Smooth muscle cell (in vitro differentiated cells): ENCODE measurements around the gene SLC39A11. TPM values are rescaled to one million over a fixed set of nuclear protein-coding genes. Genes with fewer than 3 reads are reported as not detected.

Experiments
- DNase-seq: peaks from one replicate; lab custom pipeline; 2025; ENCODE audit not compliant: unreplicated experiment; lab: John Stamatoyannopoulos, UW
- H2AFZ ChIP-seq: fragments of 200-600 bp; sonication (generic); 2 replicates; pipeline ENCODE4 v1.6.0; 2016; ENCODE audit warnings: antibody characterized with exemption, low read depth, mild to moderate bottlenecking
- H3F3A ChIP-seq: fragments of 200-600 bp; sonication (generic); 2 replicates; pipeline ENCODE4 v1.6.0; 2017; ENCODE audit warnings: antibody characterized with exemption, low read depth
- H3K27ac ChIP-seq: fragments of 200-600 bp; sonication (generic); 2 replicates; pipeline ENCODE4 v1.5.1; 2016; ENCODE audit warnings: low read depth, mild to moderate bottlenecking
- H3K27me3 ChIP-seq: fragments of 200-600 bp; sonication (generic); 2 replicates; pipeline ENCODE4 v1.6.1; 2016; ENCODE audit warnings: low read depth, mild to moderate bottlenecking
- H3K36me3 ChIP-seq: fragments of 200-600 bp; sonication (generic); 2 replicates; pipeline ENCODE4 v1.5.1; 2016; ENCODE audit warnings: low read depth
- H3K4me1 ChIP-seq: fragments of 200-600 bp; sonication (generic); 2 replicates; pipeline ENCODE4 v1.5.1; 2016; ENCODE audit warnings: low read depth
- H3K4me2 ChIP-seq: fragments of 200-600 bp; sonication (generic); 2 replicates; pipeline ENCODE4 v1.6.0; 2016; ENCODE audit warnings: mild to moderate bottlenecking
- H3K4me3 ChIP-seq: fragments of 200-600 bp; sonication (generic); 2 replicates; pipeline ENCODE4 v1.5.1; 2016; ENCODE audit warnings: mild to moderate bottlenecking
- H3K79me2 ChIP-seq: fragments of 200-600 bp; sonication (generic); 2 replicates; pipeline ENCODE4 v1.6.0; 2016; ENCODE audit warnings: low read depth, mild to moderate bottlenecking
- H3K9ac ChIP-seq: fragments of 200-600 bp; sonication (generic); 2 replicates; pipeline ENCODE4 v1.6.0; 2016; ENCODE audit warnings: low read depth
- H3K9me3 ChIP-seq: fragments of 200-600 bp; sonication (generic); replicated peaks from 2 replicates; pipeline ENCODE4 v1.5.1; 2016; ENCODE audit warnings: low read depth
- H4K20me1 ChIP-seq: fragments of 200-600 bp; sonication (generic); 2 replicates; pipeline ENCODE4 v1.6.0; 2016; ENCODE audit warnings: low read depth
- WGBS: methylation state at CpG from one replicate; pipeline ENCODE4 v1.1.7; 2016; ENCODE audit warnings: low lambda C conversion rate; 5-methylcytosine and 5-hydroxymethylcytosine counted together
- polyA plus RNA-seq: library from polyadenylated mRNA; unstranded; fragments of >200 nt; fragmentation: Nextera tagmentation; extraction: Ambion mirVana; gene quantifications from 2 replicates; pipeline ENCODE4 v1.2.1, GENCODE V29; 2016
- total RNA-seq: library from RNA; depleted of rRNA; stranded (reverse); fragments of >200 nt; gene quantifications from 2 replicates; pipeline ENCODE4 v1.2.3, GENCODE V29; 2014
- TF ChIP-seq, protein P1 (sequence below): fragments of 200-600 bp; sonication (generic); IDR thresholded peaks from 2 replicates; pipeline ENCODE4 v1.5.1; 2017; ENCODE audit warnings: borderline replicate concordance, mild to moderate bottlenecking, antibody characterized with exemption; ENCODE audit not compliant: insufficient read depth, poor library complexity, severe bottlenecking

The SLC39A11 gene
- total and polyA plus RNA-seq, 2 experiments from 2014 or later = 9.2 to 36.7 TPM

DNA sequence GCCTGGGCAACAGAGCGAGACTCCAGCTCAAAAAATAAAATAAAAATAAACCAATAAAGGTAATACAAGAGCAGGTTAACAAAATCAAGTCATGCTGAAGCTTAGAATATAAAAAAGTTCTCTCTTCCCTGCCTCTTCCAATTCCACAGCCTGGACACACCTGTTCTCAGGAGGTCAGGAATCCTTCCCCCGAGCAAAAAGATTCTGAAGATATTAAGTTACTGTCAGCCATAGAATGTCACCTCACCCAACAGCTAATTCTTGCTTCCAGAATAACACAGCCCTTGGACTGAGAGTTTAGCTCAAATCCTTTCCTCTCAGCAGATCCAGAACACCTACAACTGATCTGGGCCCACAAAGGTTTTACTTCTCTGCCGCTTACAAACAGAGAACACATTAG is 27.1 kb downstream of the SLC39A11 start:
- Histone ChIP-seq H3F3A (peaks cover 6% of the 10 kb centered on the region), H3K4me1 (peaks cover 8% of the 10 kb centered on the region), H3K36me3 (no peaks in the 10 kb centered on the region), H3K9ac (no peak overlapping the region), H3K9me3 (no peaks in the 10 kb centered on the region), H4K20me1 (no peaks in the 10 kb centered on the region), H2AFZ (no peak overlapping the region), H3K27ac (no peak overlapping the region), H3K79me2 (no peaks in the 10 kb centered on the region), H3K4me2 (no peak overlapping the region), H3K4me3 (no peak overlapping the region), H3K27me3 (no peaks in the 10 kb centered on the region)
- DNase-seq = no peak
- TF ChIP-seq, protein P1, sequence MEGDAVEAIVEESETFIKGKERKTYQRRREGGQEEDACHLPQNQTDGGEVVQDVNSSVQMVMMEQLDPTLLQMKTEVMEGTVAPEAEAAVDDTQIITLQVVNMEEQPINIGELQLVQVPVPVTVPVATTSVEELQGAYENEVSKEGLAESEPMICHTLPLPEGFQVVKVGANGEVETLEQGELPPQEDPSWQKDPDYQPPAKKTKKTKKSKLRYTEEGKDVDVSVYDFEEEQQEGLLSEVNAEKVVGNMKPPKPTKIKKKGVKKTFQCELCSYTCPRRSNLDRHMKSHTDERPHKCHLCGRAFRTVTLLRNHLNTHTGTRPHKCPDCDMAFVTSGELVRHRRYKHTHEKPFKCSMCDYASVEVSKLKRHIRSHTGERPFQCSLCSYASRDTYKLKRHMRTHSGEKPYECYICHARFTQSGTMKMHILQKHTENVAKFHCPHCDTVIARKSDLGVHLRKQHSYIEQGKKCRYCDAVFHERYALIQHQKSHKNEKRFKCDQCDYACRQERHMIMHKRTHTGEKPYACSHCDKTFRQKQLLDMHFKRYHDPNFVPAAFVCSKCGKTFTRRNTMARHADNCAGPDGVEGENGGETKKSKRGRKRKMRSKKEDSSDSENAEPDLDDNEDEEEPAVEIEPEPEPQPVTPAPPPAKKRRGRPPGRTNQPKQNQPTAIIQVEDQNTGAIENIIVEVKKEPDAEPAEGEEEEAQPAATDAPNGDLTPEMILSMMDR = no peak
- WGBS = 96% methylated on average over 3 of the region's 3 CpGs

DNA sequence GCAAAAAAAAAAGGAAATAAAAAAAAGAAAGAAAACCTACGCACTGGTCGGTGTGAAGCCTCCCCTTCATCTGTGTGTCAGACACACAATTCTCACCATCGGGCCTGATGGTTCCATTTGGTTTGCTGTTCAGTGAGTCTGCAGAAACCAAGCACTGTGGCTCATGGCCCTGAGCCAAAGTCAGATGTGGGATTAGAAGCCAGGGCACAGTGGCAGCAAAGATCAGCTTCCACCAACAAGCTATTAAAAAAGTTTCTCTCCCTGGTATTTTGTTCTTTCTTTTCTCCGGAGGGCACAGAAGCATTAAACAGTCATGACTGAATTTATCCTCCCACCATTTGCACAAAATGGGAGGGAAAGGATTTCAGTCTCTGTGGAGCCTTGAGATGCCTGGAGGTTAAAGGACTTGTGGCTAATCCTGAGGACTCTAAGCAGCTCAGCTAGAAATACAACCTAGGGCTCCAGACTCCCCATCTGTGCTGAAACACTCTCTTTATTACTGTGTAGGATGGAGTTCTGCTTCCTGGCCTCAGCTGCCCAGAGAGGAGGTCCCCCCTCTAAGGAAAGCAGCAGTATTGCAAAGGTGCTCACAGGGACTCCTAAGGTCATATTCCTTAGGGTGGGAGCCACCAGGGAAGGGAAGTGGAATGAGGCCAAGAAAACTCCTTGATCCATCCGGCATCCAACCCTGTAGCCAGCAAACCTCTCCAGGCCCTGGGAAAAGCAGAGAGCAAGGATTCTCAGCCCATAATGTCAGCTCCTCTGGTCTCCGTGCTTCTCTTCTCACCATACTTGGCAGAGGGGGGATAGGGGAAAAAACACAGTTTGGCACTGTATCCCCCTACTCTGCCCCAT is 28.2 kb downstream of the SLC39A11 start:
- DNase-seq = no peak
- TF ChIP-seq, protein P1 = no peak
- Histone ChIP-seq H3K4me1 (peaks cover 8% of the 10 kb centered on the region), H3K36me3 (no peaks in the 10 kb centered on the region), H2AFZ (no peak overlapping the region), H3K27me3 (no peaks in the 10 kb centered on the region), H3F3A (peaks cover 6% of the 10 kb centered on the region), H3K9ac (no peak overlapping the region), H3K9me3 (no peaks in the 10 kb centered on the region), H3K4me2 (no peak overlapping the region), H4K20me1 (no peaks in the 10 kb centered on the region), H3K79me2 (no peaks in the 10 kb centered on the region), H3K4me3 (no peak overlapping the region), H3K27ac (peak overlapping the region; percentile 4)
- 57% methylated on average over 6 of the region's 6 CpGs for WGBS

DNA sequence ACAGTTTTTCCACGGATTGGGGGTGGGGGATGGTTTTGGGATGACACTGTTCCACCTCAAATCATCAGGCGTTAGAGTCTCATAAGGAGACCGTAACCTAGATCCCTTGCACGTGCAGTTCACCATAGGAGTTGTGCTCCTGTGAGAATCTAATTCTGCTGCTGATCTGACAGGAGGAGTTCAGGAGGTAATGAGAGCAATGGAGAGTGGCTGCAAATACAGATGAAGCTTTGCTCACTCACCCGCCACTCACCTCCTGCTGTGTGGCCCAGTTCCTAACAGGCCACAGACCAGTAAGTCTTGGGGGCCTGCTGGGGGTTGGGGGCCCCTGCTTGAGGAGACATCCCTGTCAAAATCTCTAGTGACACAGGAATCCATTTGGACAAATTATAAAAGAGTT is 29.8 kb downstream of the SLC39A11 start:
- no peak for DNase-seq
- 97% methylated on average over 5 of the region's 5 CpGs for WGBS
- no peaks in the 10 kb centered on the region for H3K27me3 ChIP-seq
- no peak overlapping the region for H2AFZ ChIP-seq
- TF ChIP-seq, protein P1 = no peak
- no peaks in the 10 kb centered on the region for H3K79me2 ChIP-seq
- no peak overlapping the region for H3K4me2 ChIP-seq
- H4K20me1 ChIP-seq = no peaks in the 10 kb centered on the region
- peaks cover 6% of the 10 kb centered on the region for H3F3A ChIP-seq
- peaks cover 8% of the 10 kb centered on the region for H3K4me1 ChIP-seq
- H3K9me3 ChIP-seq = no peaks in the 10 kb centered on the region
- H3K36me3 ChIP-seq = no peaks in the 10 kb centered on the region
- no peak overlapping the region for H3K4me3 ChIP-seq
- H3K9ac ChIP-seq = no peak overlapping the region
- H3K27ac ChIP-seq = no peak overlapping the region

DNA sequence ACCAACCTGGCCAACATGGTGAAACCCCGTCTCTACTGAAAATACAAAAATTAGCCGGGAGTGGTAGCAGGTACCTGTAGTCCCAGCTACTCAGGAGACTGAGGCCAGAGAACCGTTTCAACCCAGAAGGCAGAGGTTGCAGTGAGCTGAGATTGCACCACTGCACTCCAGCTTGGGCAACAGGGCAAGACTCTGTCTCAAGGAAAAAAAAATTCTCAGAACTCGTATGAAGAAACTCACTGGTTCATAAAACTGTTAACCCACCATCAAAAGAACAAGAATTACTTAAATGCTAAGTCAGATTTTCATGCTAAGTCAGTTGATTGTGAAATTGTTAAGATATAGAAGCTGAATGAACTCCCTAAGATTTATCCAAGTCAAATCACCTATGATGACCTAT is 31.3 kb downstream of the SLC39A11 start:
- Histone ChIP-seq H3K36me3 (no peaks in the 10 kb centered on the region), H3K27me3 (no peaks in the 10 kb centered on the region), H3K9me3 (no peaks in the 10 kb centered on the region), H3K79me2 (no peaks in the 10 kb centered on the region), H3F3A (peaks cover 6% of the 10 kb centered on the region), H3K9ac (no peak overlapping the region), H3K4me3 (no peak overlapping the region), H3K4me2 (no peak overlapping the region), H4K20me1 (no peaks in the 10 kb centered on the region), H3K27ac (no peak overlapping the region), H2AFZ (no peak overlapping the region), H3K4me1 (peaks cover 8% of the 10 kb centered on the region)
- TF ChIP-seq, protein P1 = no peak
- no peak for DNase-seq
- 94% methylated on average over 4 of the region's 4 CpGs for WGBS
